SK-MEL-5 (cell line): Measurements from ENCODE around the gene AMPH. TPM values are rescaled to one million over a fixed set of nuclear protein-coding genes. Genes with fewer than 3 reads are reported as not detected.

Experiments
- small RNA-seq, 2 experiments: library from RNA; depleted of rRNA; stranded (forward); fragments of <200 nt; gene quantifications; one replicate each; pipeline ENCODE3, GENCODE V24; 2014
- total RNA-seq: library from RNA; depleted of rRNA; stranded (reverse); fragments of >200 nt; shearing (Covaris generic); gene quantifications from 2 replicates; pipeline ENCODE4 v1.2.3, GENCODE V29; 2014

AMPH gene
- total RNA-seq, 1 experiment from 2014 or later = not detected

Small RNA genes within 50 kb of the gene (small RNA-seq; reads per million reads assigned to genes)
- gene RN7SL83P = 0 reads per million in 2 experiments
- 0 reads per million in 2 experiments for gene TRGV6
